GM10266 (cell line): Measurements from ENCODE around the gene AKAP13.

Source experiments
- DNase-seq: peaks from one replicate; pipeline ENCODE4 v3.0.0; 2012; ENCODE audit errors: extremely low spot score
- TF ChIP-seq, protein P1 (sequence below): IDR thresholded peaks from 2 replicates; pipeline ENCODE4 v1.5.1; 2012; ENCODE audit warnings: mild to moderate bottlenecking, low read depth; ENCODE audit not compliant: control insufficient read depth, insufficient read depth; ENCODE audit errors: missing control alignments

The AKAP13 gene

DNA sequence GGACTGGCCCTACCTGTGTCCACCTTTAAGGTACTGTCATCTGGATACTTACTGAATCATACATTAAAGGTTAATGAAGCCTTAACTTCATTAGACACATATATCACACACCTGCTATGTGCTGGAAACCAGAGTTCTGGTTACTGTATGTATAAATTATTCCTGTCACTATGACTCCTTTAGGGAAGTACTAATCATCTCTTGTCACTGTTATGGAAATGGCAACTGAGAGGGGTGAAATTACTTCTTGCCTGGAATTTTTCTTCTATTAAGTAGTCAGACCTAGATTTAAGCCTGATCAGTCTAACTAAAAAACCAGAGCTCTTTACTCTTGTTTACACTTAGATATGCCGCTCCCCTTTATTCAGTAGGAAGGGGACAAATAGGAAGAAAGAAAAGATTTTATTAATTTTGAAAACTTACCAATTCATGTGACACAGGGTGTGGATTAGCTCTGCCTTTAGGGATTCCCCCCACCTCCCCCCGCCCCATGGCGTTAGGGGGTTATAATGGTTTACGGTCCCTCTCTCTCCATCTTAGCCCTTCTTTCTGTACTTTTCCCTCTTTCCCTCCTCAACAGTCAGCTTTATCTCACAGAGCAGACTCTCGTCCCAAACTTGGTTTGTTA is 261.8 kb downstream of the AKAP13 start:
- no peak for DNase-seq
- TF ChIP-seq, protein P1, sequence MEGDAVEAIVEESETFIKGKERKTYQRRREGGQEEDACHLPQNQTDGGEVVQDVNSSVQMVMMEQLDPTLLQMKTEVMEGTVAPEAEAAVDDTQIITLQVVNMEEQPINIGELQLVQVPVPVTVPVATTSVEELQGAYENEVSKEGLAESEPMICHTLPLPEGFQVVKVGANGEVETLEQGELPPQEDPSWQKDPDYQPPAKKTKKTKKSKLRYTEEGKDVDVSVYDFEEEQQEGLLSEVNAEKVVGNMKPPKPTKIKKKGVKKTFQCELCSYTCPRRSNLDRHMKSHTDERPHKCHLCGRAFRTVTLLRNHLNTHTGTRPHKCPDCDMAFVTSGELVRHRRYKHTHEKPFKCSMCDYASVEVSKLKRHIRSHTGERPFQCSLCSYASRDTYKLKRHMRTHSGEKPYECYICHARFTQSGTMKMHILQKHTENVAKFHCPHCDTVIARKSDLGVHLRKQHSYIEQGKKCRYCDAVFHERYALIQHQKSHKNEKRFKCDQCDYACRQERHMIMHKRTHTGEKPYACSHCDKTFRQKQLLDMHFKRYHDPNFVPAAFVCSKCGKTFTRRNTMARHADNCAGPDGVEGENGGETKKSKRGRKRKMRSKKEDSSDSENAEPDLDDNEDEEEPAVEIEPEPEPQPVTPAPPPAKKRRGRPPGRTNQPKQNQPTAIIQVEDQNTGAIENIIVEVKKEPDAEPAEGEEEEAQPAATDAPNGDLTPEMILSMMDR: no peak

DNA sequence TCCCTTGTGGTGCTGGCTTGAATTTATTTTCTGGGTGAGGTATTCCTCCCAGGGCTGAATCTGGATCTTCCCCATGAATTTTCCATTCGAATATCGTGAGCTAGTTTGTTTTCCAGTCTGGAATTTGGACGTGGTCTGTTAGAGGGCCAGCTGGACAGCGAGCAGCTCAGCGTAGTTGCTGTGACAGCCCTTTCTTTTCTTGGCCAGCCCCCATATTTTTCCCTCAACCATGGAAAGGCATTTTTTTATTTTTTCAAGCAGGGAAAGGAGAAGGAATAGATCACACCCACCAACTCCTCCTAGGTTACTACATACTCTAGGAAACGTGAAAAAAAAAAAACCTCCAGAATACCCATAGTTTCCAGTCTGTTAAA is 262.3 kb downstream of the AKAP13 start:
- no peak for DNase-seq
- TF ChIP-seq, protein P1: no peak

DNA sequence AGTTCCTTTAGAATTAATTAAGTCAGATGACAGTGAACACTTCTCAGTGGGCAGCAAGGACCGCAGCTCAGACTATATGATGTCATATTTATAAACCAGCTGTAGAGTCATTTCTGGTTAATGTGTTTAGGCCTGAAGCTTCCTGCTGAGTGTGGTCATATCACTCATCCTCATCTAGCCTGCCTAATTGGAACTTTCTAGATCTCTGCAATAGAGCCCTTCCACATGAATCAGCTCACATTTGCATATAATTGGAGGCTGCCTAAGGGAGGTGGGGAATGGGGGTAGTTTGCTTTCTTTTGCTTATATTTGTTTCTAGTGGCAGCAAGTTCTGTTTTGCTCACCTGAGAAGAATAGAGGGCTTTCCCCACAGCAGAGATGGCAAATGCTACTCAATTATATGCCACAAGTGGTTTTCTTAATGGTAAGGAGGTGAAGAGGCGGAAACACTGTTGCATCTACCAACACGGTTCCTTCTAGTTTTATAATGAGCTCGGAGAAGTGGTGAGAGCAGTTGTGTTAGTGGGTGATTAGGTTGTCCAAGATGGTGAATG is 266.2 kb downstream of the AKAP13 start:
- DNase-seq: peak; percentile 32
- TF ChIP-seq, protein P1: no peak

DNA sequence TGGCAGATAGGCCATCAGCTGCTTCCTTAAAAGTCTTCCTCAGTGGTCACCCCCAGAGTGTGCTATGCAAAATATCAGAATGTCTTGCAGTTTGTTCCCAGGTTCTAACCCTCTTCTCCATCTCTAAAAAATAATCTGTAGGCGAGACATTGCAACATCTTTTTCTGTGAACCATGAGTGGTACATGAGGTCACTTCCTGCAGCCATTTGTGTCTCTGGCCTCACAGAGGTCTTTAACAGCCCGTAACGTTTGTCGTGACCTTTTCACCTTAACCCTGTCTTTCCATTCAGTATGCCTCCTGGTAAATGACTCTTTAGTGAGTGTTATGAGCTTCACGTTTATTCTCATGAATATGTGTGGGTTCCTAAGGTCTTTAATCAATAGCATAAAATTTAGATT is 269.0 kb downstream of the AKAP13 start:
- DNase-seq: peak; percentile 12
- TF ChIP-seq, protein P1: no peak

DNA sequence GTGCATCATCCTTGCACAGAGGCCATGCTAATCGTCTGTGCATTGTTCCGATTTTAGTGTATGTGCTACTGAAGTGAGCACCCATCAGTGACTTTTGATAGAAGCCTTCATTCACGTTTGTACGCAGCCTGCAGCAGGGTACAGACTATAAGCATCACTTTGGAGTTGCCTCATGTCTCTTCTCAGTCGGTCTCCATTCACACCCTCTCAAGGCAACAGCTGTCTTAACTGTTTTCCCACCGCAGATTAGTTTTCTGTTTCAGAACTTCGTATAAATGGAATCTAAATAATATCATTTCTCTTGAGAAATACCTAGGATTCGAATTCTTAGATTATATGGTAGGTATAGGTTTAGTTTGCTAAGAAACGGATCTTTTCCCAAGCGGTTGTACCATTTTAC is 271.1 kb downstream of the AKAP13 start:
- TF ChIP-seq, protein P1: no peak
- no peak for DNase-seq

DNA sequence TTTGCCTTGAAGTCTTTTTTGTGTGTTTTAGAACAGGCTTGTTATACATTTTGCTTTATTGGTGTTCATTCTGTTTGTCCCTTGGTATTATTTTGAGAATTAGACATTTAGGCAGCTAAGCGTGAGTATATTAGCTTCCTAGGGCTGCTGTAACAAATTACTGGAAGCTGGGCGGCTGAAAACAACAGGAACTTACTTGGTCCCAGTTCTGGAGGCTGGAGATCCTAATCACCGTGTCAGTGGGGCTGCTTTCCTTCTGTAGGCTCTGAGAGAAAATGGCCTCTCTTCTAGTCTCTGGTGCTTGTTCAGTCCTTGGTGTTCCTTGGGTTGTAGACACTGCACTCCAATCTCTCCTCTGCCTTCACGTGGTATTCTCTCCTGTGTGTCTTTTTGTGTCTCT is 272.1 kb downstream of the AKAP13 start:
- no peak for DNase-seq
- TF ChIP-seq, protein P1: no peak

DNA sequence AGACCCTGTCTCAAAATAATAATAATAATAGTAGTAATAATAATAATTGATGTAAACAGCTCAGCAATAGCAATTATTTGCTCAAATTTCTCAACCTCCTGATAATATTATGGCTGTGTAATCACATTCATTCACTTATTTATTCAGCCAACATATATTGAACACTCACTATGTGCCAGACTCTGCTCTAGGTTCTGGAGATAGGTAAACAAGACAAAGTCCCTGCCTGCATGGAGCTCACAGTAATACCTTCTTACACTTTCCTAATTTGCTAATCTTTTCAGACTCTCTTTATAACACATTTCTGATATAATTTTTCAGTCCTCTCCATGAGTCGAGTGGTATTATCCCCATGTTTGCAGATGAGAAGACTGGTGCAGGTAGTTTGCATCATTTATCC is 276.7 kb downstream of the AKAP13 start:
- no peak for DNase-seq
- TF ChIP-seq, protein P1: no peak
